Ishikawa (cell line): ENCODE measurements around the gene CWC27.

Experiments used
- CEBPB ChIP-seq: IDR thresholded peaks from 2 replicates; pipeline ENCODE4 v1.6.1; 2012
- CREB1 ChIP-seq: IDR thresholded peaks from 2 replicates; pipeline ENCODE4 v1.6.1; 2012; ENCODE audit warnings: low read depth
- EGR1 ChIP-seq: IDR thresholded peaks from 2 replicates; pipeline ENCODE4 v1.6.1; 2012
- EP300 ChIP-seq: IDR thresholded peaks from 2 replicates; pipeline ENCODE4 v1.6.1; 2012; ENCODE audit warnings: borderline replicate concordance
- FOXM1 ChIP-seq: IDR thresholded peaks from 2 replicates; pipeline ENCODE4 v1.6.1; 2012; ENCODE audit warnings: low read depth, borderline replicate concordance
- MAX ChIP-seq: IDR thresholded peaks from 2 replicates; pipeline ENCODE4 v1.6.1; 2012
- NFIC ChIP-seq: IDR thresholded peaks from 2 replicates; pipeline ENCODE4 v1.6.1; 2012
- RAD21 ChIP-seq: IDR thresholded peaks from 2 replicates; pipeline ENCODE4 v1.6.1; 2012; ENCODE audit warnings: low read depth
- REST ChIP-seq: IDR thresholded peaks from 2 replicates; pipeline ENCODE4 v1.6.1; 2012; ENCODE audit warnings: low read depth, mild to moderate bottlenecking
- TAF1 ChIP-seq: IDR thresholded peaks from 2 replicates; pipeline ENCODE4 v1.6.1; 2012; ENCODE audit warnings: low read depth, mild to moderate bottlenecking
- TCF12 ChIP-seq: IDR thresholded peaks from 2 replicates; pipeline ENCODE4 v1.6.1; 2012; ENCODE audit warnings: low read depth
- TEAD4 ChIP-seq: IDR thresholded peaks from 2 replicates; pipeline ENCODE4 v1.6.1; 2012
- USF1 ChIP-seq: IDR thresholded peaks from 2 replicates; pipeline ENCODE4 v1.6.1; 2012
- YY1 ChIP-seq: IDR thresholded peaks from 2 replicates; pipeline ENCODE4 v1.6.1; 2012; ENCODE audit warnings: low read depth
- ZBTB7A ChIP-seq: IDR thresholded peaks from 2 replicates; pipeline ENCODE4 v1.6.1; 2012; ENCODE audit warnings: low read depth

CWC27 gene

GRCh38 chr5:65034813-65035209 lies 266.1 kb downstream of the CWC27 start:
- TF ChIP-seq EGR1: no peak
- TF ChIP-seq TCF12: no peak
- no peak for TF ChIP-seq REST

GRCh38 chr5:65035211-65036206 lies 266.8 kb downstream of the CWC27 start:
- peak; percentile 33; the same call in 1 of the 2 replicates for TF ChIP-seq TCF12
- no peak for TF ChIP-seq TEAD4
- TF ChIP-seq ZBTB7A: peak; percentile 69; the same call in 1 of the 2 replicates
- peak; percentile 63 for TF ChIP-seq MAX
- TF ChIP-seq RAD21: no peak
- TF ChIP-seq TAF1: peak; percentile 72

- TF ChIP-seq EGR1 (no peak), REST (no peak), TAF1 (no peak), RAD21 (peak; percentile 46), NFIC (no peak), EP300 (no peak), ZBTB7A (no peak), TCF12 (no peak)
Observed at GRCh38 chr5:65037831-65038815, 269.4 kb downstream of the CWC27 start.

GRCh38 chr5:65041296-65042158 lies 272.8 kb downstream of the CWC27 start:
- no peak for TF ChIP-seq RAD21
- TF ChIP-seq USF1: no peak
- no peak for TF ChIP-seq TCF12
- TF ChIP-seq YY1: no peak
- no peak for TF ChIP-seq ZBTB7A
- TF ChIP-seq NFIC: no peak

GRCh38 chr5:65043843-65044359 lies 275.2 kb downstream of the CWC27 start:
- TF ChIP-seq EGR1 (no peak), TAF1 (no peak), ZBTB7A (no peak), TCF12 (no peak), FOXM1 (no peak), MAX (no peak), YY1 (no peak), CEBPB (no peak), NFIC (no peak)

GRCh38 chr5:65047225-65047624 lies 278.5 kb downstream of the CWC27 start:
- no peak for TF ChIP-seq EP300
- TF ChIP-seq ZBTB7A: no peak
- TF ChIP-seq EGR1: no peak
- no peak for TF ChIP-seq FOXM1
- no peak for TF ChIP-seq CEBPB
- no peak for TF ChIP-seq TAF1
- TF ChIP-seq REST: no peak
- no peak for TF ChIP-seq NFIC
- TF ChIP-seq CREB1: no peak
- no peak for TF ChIP-seq RAD21
- no peak for TF ChIP-seq USF1
- TF ChIP-seq TEAD4: no peak
- no peak for TF ChIP-seq YY1
- TF ChIP-seq MAX: no peak
- no peak for TF ChIP-seq TCF12
